Sigmoid colon (tissue), 7 donors: ENCODE measurements around the gene GLP2R. TPM values are rescaled to one million over a fixed set of nuclear protein-coding genes. Genes with fewer than 3 reads are reported as not detected.

Source experiments
- DNase-seq: peaks from one replicate; pipeline ENCODE4 v3.0.0-alpha.2; 2019
- H3K27ac ChIP-seq, 4 donors: fragments of 200-600 bp; sonication (generic); one replicate each; pipeline ENCODE4 v1.5.1; 2016 to 2019; ENCODE audit warnings: mild to moderate bottlenecking in 1 of 4
- H3K27me3 ChIP-seq, 3 donors: fragments of 200-600 bp; sonication (generic); one replicate each; pipeline ENCODE4 v1.5.1; 2019; ENCODE audit warnings: mild to moderate bottlenecking in 1 of 3
- H3K36me3 ChIP-seq, 4 donors: fragments of 200-600 bp; sonication (generic); one replicate each; pipeline ENCODE4 v1.5.1; 2016 to 2019
- H3K4me1 ChIP-seq, 4 donors: fragments of 200-600 bp; sonication (generic); one replicate each; pipeline ENCODE4 v1.5.1; 2017 to 2019
- H3K4me3 ChIP-seq, 4 donors: fragments of 200-600 bp; sonication (generic); one replicate each; pipeline ENCODE4 v1.5.1; 2017 to 2019; ENCODE audit warnings: mild to moderate bottlenecking in 2 of 4, moderate library complexity in 1 of 4
- H3K9me3 ChIP-seq, 4 donors: fragments of 200-600 bp in 3 of 4; sonication (generic) in 3 of 4; one replicate each; pipeline versions ENCODE4 v1.5.1 to v1.6.1; 2013 to 2019
- CTCF ChIP-seq, 4 experiments: fragments of 450-650 bp in 3 of 4; fragments of 200-600 bp in 1 of 4; IDR thresholded peaks; one replicate each; pipeline ENCODE4 v1.5.1; 2016 to 2019; ENCODE audit warnings: antibody characterized with exemption in 4 of 4, mild to moderate bottlenecking in 3 of 4, moderate library complexity in 2 of 4
- EP300 ChIP-seq, 4 donors: sonication (generic); formaldehyde crosslinking; IDR thresholded peaks; one replicate each; pipeline ENCODE4 v1.6.1; 2017; ENCODE audit warnings: antibody characterized with exemption in 4 of 4
- POLR2A ChIP-seq, 2 donors: fragments of 450-650 bp; IDR thresholded peaks; one replicate each; pipeline ENCODE4 v1.6.1; 2016; ENCODE audit warnings: antibody characterized with exemption in 2 of 2, mild to moderate bottlenecking in 2 of 2, moderate library complexity in 2 of 2
- POLR2AphosphoS5 ChIP-seq, 4 donors: sonication (generic); formaldehyde crosslinking; IDR thresholded peaks; one replicate each; pipeline ENCODE4 v1.6.1; 2017; ENCODE audit warnings: antibody characterized with exemption in 4 of 4
- WGBS, 2 donors: extraction: QIAGEN DNeasy Blood & Tissue Kit; methylation state at CpG; one replicate each; pipeline ENCODE4 v1.1.7; 2013; 5-methylcytosine and 5-hydroxymethylcytosine counted together
- intact Hi-C: fragments of 100-400 bp; cut with DNase I; formaldehyde crosslinking; loops from one replicate; pipeline ENCODE4 v1.15.1; 2023
- polyA plus RNA-seq, 3 donors: library from polyadenylated mRNA; stranded (reverse); fragments of 200-250 nt; gene quantifications; one replicate each; pipeline ENCODE4 v1.2.3, GENCODE V29; 2013
- total RNA-seq, 4 donors: library from RNA; depleted of rRNA; stranded (reverse); fragments of >200 nt; gene quantifications; one replicate each; pipeline ENCODE4 v1.1.0, GENCODE V29; 2016
- donor health status: healthy with polysubstance abuse.
- donor health status: Bipolar disorder and iron deficiency.
- donor health status: healthy.

GLP2R gene
- total and polyA plus RNA-seq, 7 donors = 0.89 to 56.2 (median 28.5) TPM

GRCh38 chr17:9792181-9792840 lies 33.4 kb upstream of the GLP2R start:
- no peak overlapping the region for H3K27ac ChIP-seq
- peaks cover 0 to 9% (median 8%) of the 10 kb centered on the region in 4 donors for H3K4me1 ChIP-seq
- DNase-seq = no peak
- 90 to 94% methylated on average over 15 of the region's 15 CpGs for WGBS, 2 donors
- no peak overlapping the region for H3K4me3 ChIP-seq
- no peaks in the 10 kb centered on the region for H3K36me3 ChIP-seq
- no peaks in the 10 kb centered on the region for H3K9me3 ChIP-seq
- intact Hi-C loops = no loop called here
- no peak for TF ChIP-seq POLR2A (IDR thresholded peaks at IDR 0.05)
- no peak for TF ChIP-seq POLR2AphosphoS5 (IDR thresholded peaks at IDR 0.05)
- no peak for TF ChIP-seq EP300 (IDR thresholded peaks at IDR 0.05)
- H3K27me3 ChIP-seq = no peaks in the 10 kb centered on the region

DNA sequence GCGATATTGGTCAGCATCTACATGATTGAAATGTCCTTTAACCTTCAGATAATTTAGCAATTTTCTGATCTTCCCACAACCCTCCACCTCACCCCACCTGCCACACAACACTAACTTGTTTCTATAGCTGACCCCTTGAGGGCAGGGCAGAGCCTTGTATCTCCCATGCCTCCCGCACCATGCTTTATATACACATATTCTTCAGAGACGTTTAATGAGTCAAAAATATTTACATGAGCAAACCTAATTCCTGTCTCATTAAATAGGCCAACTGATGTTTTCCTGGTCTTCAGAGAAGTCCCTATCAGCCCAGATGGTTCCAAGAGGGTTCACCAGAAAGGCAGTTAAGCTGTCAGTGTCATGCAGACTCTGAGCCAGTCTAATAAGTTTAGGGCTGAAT lies 27.7 kb upstream of the GLP2R start:
- Histone ChIP-seq H3K27ac (no peak overlapping the region), H3K36me3 (no peaks in the 10 kb centered on the region), H3K4me3 (no peak overlapping the region), H3K27me3 (peaks cover 0 to 6% (median 0%) of the 10 kb centered on the region in 3 donors), H3K4me1 (no peaks in the 10 kb centered on the region), H3K9me3 (no peaks in the 10 kb centered on the region)
- no peak for DNase-seq
- intact Hi-C loops = no loop called here
- 72 to 82% methylated on average over 3 of the region's 3 CpGs for WGBS, 2 donors
- TF ChIP-seq POLR2A (IDR thresholded peaks at IDR 0.05) (no peak), POLR2AphosphoS5 (IDR thresholded peaks at IDR 0.05) (no peak), CTCF (IDR thresholded peaks at IDR 0.05) (no peak), EP300 (IDR thresholded peaks at IDR 0.05) (no peak)

DNA sequence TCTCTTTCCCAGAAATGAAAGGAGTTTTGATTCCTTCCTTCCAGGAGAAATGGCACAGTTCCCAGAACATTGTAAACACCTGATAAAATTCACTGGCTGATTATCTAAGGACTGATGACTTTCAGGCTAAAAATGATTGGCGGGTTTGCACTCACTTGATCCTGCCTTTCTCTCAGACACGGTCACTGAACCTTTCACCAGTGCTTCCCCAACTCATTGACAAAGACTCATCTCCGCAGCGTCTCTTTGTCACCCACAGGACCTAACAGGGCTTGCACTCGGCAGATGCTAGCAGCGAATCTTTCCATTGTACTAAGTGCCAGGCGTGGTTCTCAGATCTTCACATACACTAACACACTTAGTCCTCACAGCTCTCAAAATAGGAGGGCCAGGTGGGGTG lies 27.0 kb upstream of the GLP2R start:
- H3K4me3 ChIP-seq = no peak overlapping the region
- H3K4me1 ChIP-seq = no peaks in the 10 kb centered on the region
- TF ChIP-seq CTCF (IDR thresholded peaks at IDR 0.05) (no peak), POLR2AphosphoS5 (IDR thresholded peaks at IDR 0.05) (no peak), POLR2A (IDR thresholded peaks at IDR 0.05) (no peak), EP300 (IDR thresholded peaks at IDR 0.05) (no peak)
- DNase-seq = no peak
- H3K9me3 ChIP-seq = no peaks in the 10 kb centered on the region
- intact Hi-C loops = no loop called here
- H3K27ac ChIP-seq = no peak overlapping the region
- H3K36me3 ChIP-seq = no peaks in the 10 kb centered on the region
- peaks cover 0 to 6% (median 0%) of the 10 kb centered on the region in 3 donors for H3K27me3 ChIP-seq
- WGBS, 2 donors = 61 to 87% methylated on average over 7 of the region's 7 CpGs

- H3K9me3 ChIP-seq = no peaks in the 10 kb centered on the region
- no peaks in the 10 kb centered on the region for H3K36me3 ChIP-seq
- H3K4me1 ChIP-seq = no peaks in the 10 kb centered on the region
- DNase-seq = no peak
- intact Hi-C loops = no loop called here
- H3K27ac ChIP-seq = no peak overlapping the region
- no peak overlapping the region for H3K4me3 ChIP-seq
- WGBS, 2 donors = 65 to 69% methylated on average over 2 of the region's 2 CpGs
- H3K27me3 ChIP-seq = peaks cover 0 to 6% (median 0%) of the 10 kb centered on the region in 3 donors
- TF ChIP-seq EP300 (IDR thresholded peaks at IDR 0.05) (no peak), POLR2AphosphoS5 (IDR thresholded peaks at IDR 0.05) (no peak), POLR2A (IDR thresholded peaks at IDR 0.05) (no peak), CTCF (IDR thresholded peaks at IDR 0.05) (no peak)
These were observed 24.2 kb upstream of the GLP2R start for GRCh38 chr17:9801505-9801904.

GRCh38 chr17:9802294-9802693 lies 23.4 kb upstream of the GLP2R start:
- Histone ChIP-seq H3K9me3 (no peaks in the 10 kb centered on the region), H3K4me1 (no peaks in the 10 kb centered on the region), H3K27me3 (peaks cover 0 to 6% (median 0%) of the 10 kb centered on the region in 3 donors), H3K4me3 (no peak overlapping the region), H3K27ac (no peak overlapping the region), H3K36me3 (no peaks in the 10 kb centered on the region)
- intact Hi-C loops = no loop called here
- WGBS, 2 donors = 79 to 83% methylated on average over 13 of the region's 13 CpGs
- no peak for DNase-seq
- TF ChIP-seq EP300 (IDR thresholded peaks at IDR 0.05) (no peak), CTCF (IDR thresholded peaks at IDR 0.05) (no peak), POLR2AphosphoS5 (IDR thresholded peaks at IDR 0.05) (no peak), POLR2A (IDR thresholded peaks at IDR 0.05) (no peak)
